Mucosa of rectum (tissue), 2 donors: ENCODE results near the gene CREM.

Experiments
- H3K27ac ChIP-seq, 2 donors: one replicate each; pipeline ENCODE4 v1.7.0; 2013; ENCODE audit warnings: inconsistent platforms in 2 of 2, low read depth in 2 of 2, low read length in 2 of 2
- H3K27me3 ChIP-seq, 2 donors: one replicate each; pipeline ENCODE4 v1.7.0; 2013; ENCODE audit warnings: low read length in 2 of 2; ENCODE audit not compliant: control insufficient read depth in 2 of 2, insufficient read depth in 2 of 2
- H3K36me3 ChIP-seq, 2 donors: one replicate each; pipeline ENCODE4 v1.7.0; 2013; ENCODE audit warnings: low read length in 2 of 2; ENCODE audit not compliant: control insufficient read depth in 2 of 2, insufficient read depth in 2 of 2
- H3K4me1 ChIP-seq, 2 donors: one replicate each; pipeline ENCODE4 v1.7.0; 2013; ENCODE audit warnings: low read length in 2 of 2, mild to moderate bottlenecking in 1 of 2; ENCODE audit not compliant: control insufficient read depth in 2 of 2, insufficient read depth in 2 of 2
- H3K4me3 ChIP-seq, 2 donors: one replicate each; pipeline ENCODE4 v1.7.0; 2013; ENCODE audit warnings: low read length in 2 of 2
- H3K9ac ChIP-seq, 2 donors: one replicate each; pipeline ENCODE4 v1.7.0; 2013; ENCODE audit warnings: low read length in 2 of 2, low read depth in 1 of 2, mild to moderate bottlenecking in 1 of 2
- H3K9me3 ChIP-seq, 2 donors: one replicate each; pipeline ENCODE4 v1.7.0; 2013; ENCODE audit warnings: low read length in 2 of 2; ENCODE audit not compliant: control insufficient read depth in 2 of 2
- donor health status: healthy.
- donor health status: Normal muscosa, but diverticular disease.

CREM gene

DNA sequence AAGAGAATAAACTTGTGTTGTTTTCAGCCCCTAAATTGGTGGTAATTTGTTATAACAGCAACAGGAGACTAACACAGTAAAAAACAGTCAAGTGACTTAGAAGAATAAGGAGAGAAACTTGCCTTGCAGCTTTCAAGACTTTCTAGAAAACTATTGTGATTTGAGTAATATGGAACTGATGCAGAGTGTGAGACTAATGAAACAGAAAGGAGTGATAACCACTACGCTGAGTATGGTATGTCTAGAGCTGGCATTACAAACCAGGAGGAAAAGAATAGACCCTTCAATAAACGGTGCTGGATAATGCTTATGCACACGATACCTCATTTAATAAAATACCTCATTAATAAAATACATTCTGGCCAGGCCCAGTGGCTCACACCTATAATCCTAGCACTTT, 99.9 kb downstream of the CREM start:
- Histone ChIP-seq H3K4me3 (no peak overlapping the region), H3K27ac (no peak overlapping the region)

DNA sequence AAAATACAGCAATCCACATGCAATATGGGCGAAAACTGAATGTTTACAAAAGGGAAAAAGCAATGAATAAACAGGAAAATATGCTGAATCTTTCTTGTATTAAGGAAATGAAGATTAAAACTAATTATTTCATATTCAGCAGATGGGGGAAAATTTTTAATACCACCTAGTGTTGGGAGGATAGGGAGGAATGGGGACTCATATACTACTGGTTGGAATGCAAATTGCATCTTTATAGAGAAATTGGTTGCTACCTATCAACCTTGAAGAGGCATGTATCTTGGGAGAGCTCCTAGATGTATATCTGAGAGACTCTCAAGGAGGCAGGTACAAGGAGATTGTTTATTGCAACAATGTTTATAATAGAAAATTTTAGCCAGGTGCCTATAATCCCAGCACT, 101.4 kb downstream of the CREM start:
- no peaks in the 10 kb centered on the region for H3K9me3 ChIP-seq
- no peak overlapping the region for H3K9ac ChIP-seq
- no peaks in the 10 kb centered on the region for H3K36me3 ChIP-seq

More for the DNA sequence above, 99.9 kb downstream of the CREM start:
- Histone ChIP-seq H3K9me3 (no peaks in the 10 kb centered on the region), H3K9ac (no peak overlapping the region), H3K36me3 (no peaks in the 10 kb centered on the region), H3K4me1 (no peaks in the 10 kb centered on the region), H3K27me3 (no peaks in the 10 kb centered on the region)

DNA sequence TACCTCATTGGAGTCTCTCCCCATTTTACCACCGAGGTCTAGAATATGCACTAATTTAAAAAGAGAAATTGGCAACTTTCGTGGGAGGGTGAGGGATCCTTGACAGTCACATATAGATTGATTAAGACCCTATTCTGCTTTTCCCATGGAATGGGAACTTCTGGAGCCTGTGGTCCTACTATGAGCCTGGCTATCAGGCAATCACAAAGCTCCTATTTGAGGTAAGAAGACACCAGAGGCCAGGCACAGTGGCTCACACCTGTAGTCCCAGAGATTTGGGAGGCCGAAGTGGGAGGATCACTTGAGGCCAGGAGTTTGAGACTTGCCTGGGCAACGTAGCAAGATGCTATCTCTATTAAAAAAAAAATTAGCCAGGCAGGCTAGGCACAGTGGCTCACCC, 105.0 kb downstream of the CREM start:
- no peaks in the 10 kb centered on the region for H3K4me1 ChIP-seq
- H3K27me3 ChIP-seq = no peaks in the 10 kb centered on the region
- no peaks in the 10 kb centered on the region for H3K36me3 ChIP-seq
- no peak overlapping the region for H3K9ac ChIP-seq
- H3K27ac ChIP-seq = no peak overlapping the region
- no peaks in the 10 kb centered on the region for H3K9me3 ChIP-seq
- no peak overlapping the region for H3K4me3 ChIP-seq

More for the DNA sequence above, 101.4 kb downstream of the CREM start:
- Histone ChIP-seq H3K27me3 (no peaks in the 10 kb centered on the region), H3K4me1 (no peaks in the 10 kb centered on the region), H3K27ac (no peak overlapping the region), H3K4me3 (no peak overlapping the region)

DNA sequence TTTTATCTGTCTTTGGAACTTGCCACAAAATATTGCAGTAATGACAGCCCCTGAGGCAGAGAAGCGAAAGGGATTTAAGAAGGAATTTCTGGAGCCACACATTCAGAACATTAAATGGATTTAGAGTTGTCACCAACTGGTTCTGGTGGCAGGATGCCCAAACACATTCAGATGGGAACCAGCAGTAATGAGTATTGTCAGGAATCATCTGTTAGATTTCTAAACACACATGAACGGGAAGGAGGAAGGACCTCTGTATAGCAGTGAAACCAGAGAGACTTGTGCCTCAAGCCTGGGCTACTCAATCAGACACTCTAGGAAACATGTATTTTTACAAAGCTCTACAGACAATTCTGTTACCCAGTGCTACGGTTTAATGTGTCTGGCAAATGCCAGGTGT, 105.9 kb downstream of the CREM start:
- Histone ChIP-seq H3K27ac (no peak overlapping the region), H3K9me3 (no peaks in the 10 kb centered on the region), H3K4me3 (no peak overlapping the region)

DNA sequence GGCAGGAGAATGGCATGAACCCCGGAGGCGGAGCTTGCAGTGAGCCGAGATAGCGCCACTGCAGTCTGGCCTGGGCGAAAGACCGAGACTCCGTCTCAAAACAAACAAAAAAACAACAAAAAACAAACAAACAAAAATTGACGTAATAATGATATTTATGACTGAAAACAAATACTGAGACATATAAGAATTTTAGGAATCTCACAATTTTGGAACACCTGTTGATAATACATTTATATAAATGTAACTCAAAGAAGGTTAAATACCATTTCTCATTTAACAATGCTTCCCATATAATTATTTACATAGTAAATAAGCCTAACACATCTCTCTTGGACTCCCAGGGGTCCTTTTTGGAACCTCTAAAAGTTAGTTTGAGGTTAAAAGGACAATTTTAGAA, 107.4 kb downstream of the CREM start:
- no peaks in the 10 kb centered on the region for H3K36me3 ChIP-seq
- H3K4me1 ChIP-seq = no peaks in the 10 kb centered on the region
- H3K4me3 ChIP-seq = no peak overlapping the region
- H3K9me3 ChIP-seq = no peaks in the 10 kb centered on the region
- H3K9ac ChIP-seq = no peak overlapping the region
- no peaks in the 10 kb centered on the region for H3K27me3 ChIP-seq
- H3K27ac ChIP-seq = no peak overlapping the region

More for the DNA sequence above, 105.9 kb downstream of the CREM start:
- Histone ChIP-seq H3K27me3 (no peaks in the 10 kb centered on the region), H3K9ac (no peak overlapping the region), H3K4me1 (no peaks in the 10 kb centered on the region), H3K36me3 (no peaks in the 10 kb centered on the region)

DNA sequence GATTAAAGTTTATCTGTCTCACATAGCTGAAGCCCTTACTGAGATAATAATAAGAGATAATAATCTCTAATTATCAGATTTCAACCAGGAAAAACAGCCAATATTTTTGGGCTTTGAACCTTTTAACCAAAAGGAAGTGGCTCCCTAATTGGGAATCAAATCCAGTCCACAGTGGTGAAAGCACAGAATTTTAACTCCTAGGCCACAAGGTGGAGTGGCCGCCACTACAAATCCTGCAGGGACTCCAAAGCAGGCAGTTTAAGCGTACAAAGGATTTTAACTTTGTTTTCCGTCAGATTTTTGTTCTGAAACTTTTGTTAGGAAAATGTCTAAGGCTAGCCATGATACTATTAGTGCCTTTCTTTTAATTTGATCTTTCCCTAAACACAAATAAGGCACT, 110.1 kb downstream of the CREM start:
- Histone ChIP-seq H3K36me3 (no peaks in the 10 kb centered on the region), H3K4me1 (no peaks in the 10 kb centered on the region), H3K4me3 (no peak overlapping the region), H3K27ac (no peak overlapping the region), H3K9ac (no peak overlapping the region), H3K9me3 (no peaks in the 10 kb centered on the region), H3K27me3 (no peaks in the 10 kb centered on the region)

DNA sequence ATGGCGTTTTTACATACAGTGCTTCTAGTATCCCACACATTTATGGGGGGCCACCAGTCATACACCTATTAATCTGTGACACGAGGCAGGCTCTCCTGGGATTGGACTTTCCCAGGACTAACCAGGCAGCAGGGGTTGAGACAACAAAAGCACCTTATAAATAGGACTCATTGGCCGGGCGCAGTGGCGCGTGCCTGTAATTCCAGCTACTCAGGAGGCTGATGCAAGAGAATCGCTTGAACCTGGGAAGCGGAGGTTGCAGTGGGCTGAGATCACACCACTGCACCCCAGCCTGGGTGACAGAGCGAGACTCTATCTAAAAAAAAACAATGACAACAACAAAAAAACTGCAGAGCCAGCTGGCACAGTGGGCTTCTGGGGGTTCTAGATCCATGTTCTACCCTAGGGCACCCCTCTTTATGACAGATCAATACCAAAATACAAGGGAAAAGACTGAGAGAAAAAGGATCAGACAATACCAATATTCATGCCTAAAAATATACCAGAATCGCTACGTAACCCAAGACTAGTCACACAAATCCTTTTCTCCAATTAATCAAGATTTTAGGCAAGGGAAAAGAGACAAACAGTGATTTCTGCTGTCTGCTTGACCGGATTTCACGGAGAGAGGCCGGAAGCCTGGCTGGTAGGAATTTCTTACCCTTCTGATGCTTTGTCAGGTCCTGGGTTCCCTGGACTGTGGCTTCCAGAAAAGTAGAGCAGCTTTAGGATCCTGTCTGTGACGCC, 111.3 kb downstream of the CREM start:
- Histone ChIP-seq H3K27ac (no peak overlapping the region), H3K4me3 (no peak overlapping the region), H3K9ac (no peak overlapping the region), H3K4me1 (no peaks in the 10 kb centered on the region), H3K36me3 (no peaks in the 10 kb centered on the region), H3K27me3 (no peaks in the 10 kb centered on the region), H3K9me3 (no peaks in the 10 kb centered on the region)

DNA sequence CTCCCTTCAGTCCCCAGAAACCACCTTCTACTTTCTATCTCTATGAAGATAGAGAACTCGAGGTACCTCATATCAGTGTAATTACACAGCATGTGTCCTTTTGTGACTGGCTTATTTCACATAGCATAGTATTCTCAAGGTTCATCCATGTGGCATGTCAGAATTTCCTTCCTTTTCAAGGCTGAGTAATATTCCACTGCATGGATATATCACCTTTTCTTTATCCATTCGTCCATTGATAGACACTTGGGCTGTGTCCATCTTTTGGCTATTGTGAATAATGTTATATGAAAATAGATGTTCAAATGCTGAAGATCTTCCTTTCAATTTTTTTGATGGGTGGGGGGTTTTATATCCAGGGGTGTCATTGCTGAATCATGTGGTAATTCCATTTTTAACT, 117.9 kb downstream of the CREM start:
- H3K9me3 ChIP-seq = no peaks in the 10 kb centered on the region
- no peak overlapping the region for H3K4me3 ChIP-seq
- no peaks in the 10 kb centered on the region for H3K27me3 ChIP-seq
- H3K27ac ChIP-seq = no peak overlapping the region
- no peak overlapping the region for H3K9ac ChIP-seq
- H3K36me3 ChIP-seq = no peaks in the 10 kb centered on the region
- H3K4me1 ChIP-seq = no peaks in the 10 kb centered on the region

DNA sequence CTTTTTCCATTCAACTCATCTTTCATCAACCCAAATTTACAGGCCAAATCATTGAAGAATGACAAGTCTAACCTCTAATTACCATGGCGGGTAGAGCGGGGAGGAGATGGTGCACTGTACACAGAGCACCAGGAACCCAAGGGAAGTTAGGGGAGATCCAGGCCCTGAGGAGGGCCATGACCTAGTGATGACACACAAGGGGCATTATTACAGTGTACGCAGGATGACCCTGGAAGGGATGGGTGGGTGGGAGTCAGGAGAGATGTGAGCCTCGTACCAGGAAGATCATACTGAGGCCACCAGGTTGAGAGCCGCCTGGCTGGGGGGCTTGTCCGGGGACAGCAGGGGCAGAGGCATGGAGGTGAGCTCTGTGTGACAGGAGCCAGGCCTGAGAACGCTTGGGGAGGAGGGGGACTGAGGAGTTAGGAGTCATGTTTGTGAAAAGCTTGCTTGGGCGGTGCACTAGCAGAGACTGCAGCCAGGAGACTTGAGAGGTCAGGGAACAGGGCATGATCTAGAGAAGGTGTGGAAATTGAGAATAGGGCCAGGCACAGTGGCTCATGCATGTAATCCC, 120.2 kb downstream of the CREM start:
- Histone ChIP-seq H3K27me3 (no peaks in the 10 kb centered on the region), H3K4me1 (no peaks in the 10 kb centered on the region)

DNA sequence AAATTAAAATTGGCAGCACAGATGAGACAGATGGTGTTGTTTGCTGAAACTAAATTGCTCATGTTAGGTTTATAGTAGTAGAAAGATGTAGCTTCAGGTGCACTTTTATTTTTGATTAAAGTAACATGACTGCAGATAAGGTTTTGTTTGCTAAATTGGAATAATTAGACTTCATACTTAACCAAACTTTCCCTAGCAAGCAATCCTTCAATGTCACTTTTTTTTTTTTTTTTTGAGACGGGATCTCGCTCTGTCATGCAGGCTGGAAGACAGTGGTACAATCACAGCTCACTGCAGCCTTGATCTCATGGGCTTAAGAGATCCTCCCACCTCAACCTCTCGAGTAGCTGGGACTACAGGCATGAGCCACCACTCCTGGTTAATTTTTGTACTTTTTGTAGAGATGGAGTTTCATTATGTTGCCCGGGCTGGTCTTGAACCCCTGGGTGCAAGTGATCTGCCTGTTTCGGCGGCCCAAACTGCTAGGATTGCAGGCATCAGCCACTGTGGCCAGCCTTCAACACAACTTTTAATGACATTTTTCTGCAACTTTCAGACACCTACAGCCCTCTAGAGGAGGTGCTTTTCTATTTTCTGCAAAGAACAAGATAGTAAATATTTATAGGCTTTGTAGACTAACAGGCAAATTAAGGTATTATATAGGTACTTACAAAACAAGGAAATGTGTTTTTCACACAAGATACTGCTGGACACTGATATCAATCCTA, 124.9 kb downstream of the CREM start:
- H3K27ac ChIP-seq = no peak overlapping the region
- no peaks in the 10 kb centered on the region for H3K27me3 ChIP-seq
- no peak overlapping the region for H3K4me3 ChIP-seq
- H3K36me3 ChIP-seq = no peaks in the 10 kb centered on the region
- H3K4me1 ChIP-seq = no peaks in the 10 kb centered on the region
- no peak overlapping the region for H3K9ac ChIP-seq
- no peaks in the 10 kb centered on the region for H3K9me3 ChIP-seq

More for the DNA sequence above, 120.2 kb downstream of the CREM start:
- Histone ChIP-seq H3K27ac (no peak overlapping the region), H3K36me3 (no peaks in the 10 kb centered on the region), H3K9me3 (no peaks in the 10 kb centered on the region), H3K9ac (no peak overlapping the region), H3K4me3 (no peak overlapping the region)
